ENCODE results near the gene POC1A. TPM values are rescaled to one million over a fixed set of nuclear protein-coding genes. Genes with fewer than 3 reads are reported as not detected.

POC1A gene
- total RNA-seq, 1 experiment from 2014 or later = 25.7 TPM

- POLR2A ChIA-PET = no interaction called here
- peaks cover 26% of the 10 kb centered on the region for H3K4me1 ChIP-seq (ENCODE audit: control insufficient read depth, insufficient read depth, low read length)
- BruUV-seq (replicated peaks) = no TSS peak
- H3K4me3 ChIP-seq (ENCODE audit: low read depth in 2 of 2, low read length in 2 of 2) = no peak overlapping the region
- H3K9me3 ChIP-seq (ENCODE audit: control insufficient read depth, insufficient read depth, low read depth, low read length) = no peaks in the 10 kb centered on the region
- CTCF ChIA-PET = interaction anchor here (0.7 to 0.9 kb wide), 2 partner anchors 50 to 180 kb away, joined by 3 to 6 read pairs; no protein-coding TSS in a partner anchor
- intact Hi-C loops (cut with micrococcal nuclease; ENCODE audit: unreplicated experiment) (loop anchor here (10.0 kb wide), 2 partner anchors 47 to 73 kb away; no protein-coding TSS in a partner anchor), in situ Hi-C loops (cut with HindIII; ENCODE audit: low pct_unique_long_range_greater_than_20kb, low sequenced_read_pairs) (no loop called here)
- DNase-seq (ENCODE audit: low read depth, low spot score) (no peak), ATAC-seq (no peak)
- TF ChIP-seq POLR2AphosphoS5 (IDR thresholded peaks at IDR 0.05; ENCODE audit: low read depth, low read length) (no peak), SIN3A (IDR thresholded peaks at IDR 0.05; ENCODE audit: borderline replicate concordance, insufficient read depth, low read depth, low read length) (no peak), TCF7L2 (IDR thresholded peaks at IDR 0.05; ENCODE audit: low read depth, low read length) (no peak)
- TF ChIP-seq, protein P1, sequence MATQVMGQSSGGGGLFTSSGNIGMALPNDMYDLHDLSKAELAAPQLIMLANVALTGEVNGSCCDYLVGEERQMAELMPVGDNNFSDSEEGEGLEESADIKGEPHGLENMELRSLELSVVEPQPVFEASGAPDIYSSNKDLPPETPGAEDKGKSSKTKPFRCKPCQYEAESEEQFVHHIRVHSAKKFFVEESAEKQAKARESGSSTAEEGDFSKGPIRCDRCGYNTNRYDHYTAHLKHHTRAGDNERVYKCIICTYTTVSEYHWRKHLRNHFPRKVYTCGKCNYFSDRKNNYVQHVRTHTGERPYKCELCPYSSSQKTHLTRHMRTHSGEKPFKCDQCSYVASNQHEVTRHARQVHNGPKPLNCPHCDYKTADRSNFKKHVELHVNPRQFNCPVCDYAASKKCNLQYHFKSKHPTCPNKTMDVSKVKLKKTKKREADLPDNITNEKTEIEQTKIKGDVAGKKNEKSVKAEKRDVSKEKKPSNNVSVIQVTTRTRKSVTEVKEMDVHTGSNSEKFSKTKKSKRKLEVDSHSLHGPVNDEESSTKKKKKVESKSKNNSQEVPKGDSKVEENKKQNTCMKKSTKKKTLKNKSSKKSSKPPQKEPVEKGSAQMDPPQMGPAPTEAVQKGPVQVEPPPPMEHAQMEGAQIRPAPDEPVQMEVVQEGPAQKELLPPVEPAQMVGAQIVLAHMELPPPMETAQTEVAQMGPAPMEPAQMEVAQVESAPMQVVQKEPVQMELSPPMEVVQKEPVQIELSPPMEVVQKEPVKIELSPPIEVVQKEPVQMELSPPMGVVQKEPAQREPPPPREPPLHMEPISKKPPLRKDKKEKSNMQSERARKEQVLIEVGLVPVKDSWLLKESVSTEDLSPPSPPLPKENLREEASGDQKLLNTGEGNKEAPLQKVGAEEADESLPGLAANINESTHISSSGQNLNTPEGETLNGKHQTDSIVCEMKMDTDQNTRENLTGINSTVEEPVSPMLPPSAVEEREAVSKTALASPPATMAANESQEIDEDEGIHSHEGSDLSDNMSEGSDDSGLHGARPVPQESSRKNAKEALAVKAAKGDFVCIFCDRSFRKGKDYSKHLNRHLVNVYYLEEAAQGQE (IDR thresholded peaks at IDR 0.05; ENCODE audit: insufficient read depth in 1 of 2, low read depth in 2 of 2, low read length in 1 of 2) = no peak
- TF ChIP-seq, protein P2, sequence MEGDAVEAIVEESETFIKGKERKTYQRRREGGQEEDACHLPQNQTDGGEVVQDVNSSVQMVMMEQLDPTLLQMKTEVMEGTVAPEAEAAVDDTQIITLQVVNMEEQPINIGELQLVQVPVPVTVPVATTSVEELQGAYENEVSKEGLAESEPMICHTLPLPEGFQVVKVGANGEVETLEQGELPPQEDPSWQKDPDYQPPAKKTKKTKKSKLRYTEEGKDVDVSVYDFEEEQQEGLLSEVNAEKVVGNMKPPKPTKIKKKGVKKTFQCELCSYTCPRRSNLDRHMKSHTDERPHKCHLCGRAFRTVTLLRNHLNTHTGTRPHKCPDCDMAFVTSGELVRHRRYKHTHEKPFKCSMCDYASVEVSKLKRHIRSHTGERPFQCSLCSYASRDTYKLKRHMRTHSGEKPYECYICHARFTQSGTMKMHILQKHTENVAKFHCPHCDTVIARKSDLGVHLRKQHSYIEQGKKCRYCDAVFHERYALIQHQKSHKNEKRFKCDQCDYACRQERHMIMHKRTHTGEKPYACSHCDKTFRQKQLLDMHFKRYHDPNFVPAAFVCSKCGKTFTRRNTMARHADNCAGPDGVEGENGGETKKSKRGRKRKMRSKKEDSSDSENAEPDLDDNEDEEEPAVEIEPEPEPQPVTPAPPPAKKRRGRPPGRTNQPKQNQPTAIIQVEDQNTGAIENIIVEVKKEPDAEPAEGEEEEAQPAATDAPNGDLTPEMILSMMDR (IDR thresholded peaks at IDR 0.05) = no peak
- no peaks in the 10 kb centered on the region for H3K27me3 ChIP-seq (ENCODE audit: control insufficient read depth, insufficient read depth, low read length)
- H3K36me3 ChIP-seq (ENCODE audit: control insufficient read depth, insufficient read depth, low read length) = no peaks in the 10 kb centered on the region; the same call in 1 of the 2 replicates
- H3K27ac ChIP-seq (ENCODE audit: low read length) = no peak overlapping the region
Observed at GRCh38 chr3:52051444-52051843, 102.8 kb downstream of the POC1A start.

DNA sequence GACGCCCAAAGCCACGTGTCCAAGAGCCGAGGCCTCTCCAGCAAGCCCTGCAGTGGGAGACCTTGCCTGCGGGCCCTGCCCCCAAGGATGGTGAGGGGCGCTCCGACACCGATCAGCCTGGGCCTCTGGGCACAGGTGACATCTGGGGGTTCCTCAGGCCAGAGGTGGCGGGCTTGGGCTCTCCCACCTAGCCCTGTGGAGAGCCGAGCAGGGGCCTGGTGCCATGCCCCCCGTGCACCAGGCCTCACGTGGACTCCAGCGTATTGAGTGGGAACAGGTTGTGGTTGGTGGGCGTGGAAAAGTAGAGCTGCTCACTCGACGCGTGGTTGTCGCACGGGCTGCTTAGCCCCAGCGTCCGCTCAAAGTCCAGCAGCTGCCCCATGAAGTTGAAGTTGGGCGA, 103.7 kb downstream of the POC1A start:
- H3K27ac ChIP-seq (ENCODE audit: low read length) = no peak overlapping the region
- H3K27me3 ChIP-seq (ENCODE audit: control insufficient read depth, insufficient read depth, low read length) = no peaks in the 10 kb centered on the region
- in situ Hi-C loops (cut with HindIII; ENCODE audit: low pct_unique_long_range_greater_than_20kb, low sequenced_read_pairs) (no loop called here), intact Hi-C loops (cut with micrococcal nuclease; ENCODE audit: unreplicated experiment) (loop anchor here (10.0 kb wide), 2 partner anchors 46 to 74 kb away; no protein-coding TSS in a partner anchor)
- BruUV-seq (replicated peaks) = no TSS peak
- peaks cover 32% of the 10 kb centered on the region for H3K4me1 ChIP-seq (ENCODE audit: control insufficient read depth, insufficient read depth, low read length)
- no peak overlapping the region for H3K4me3 ChIP-seq (ENCODE audit: low read depth in 2 of 2, low read length in 2 of 2)
- no peak for TF ChIP-seq SIN3A (IDR thresholded peaks at IDR 0.05; ENCODE audit: borderline replicate concordance, insufficient read depth, low read depth, low read length)
- TF ChIP-seq POLR2AphosphoS5 (IDR thresholded peaks at IDR 0.05; ENCODE audit: low read depth, low read length) = no peak
- TF ChIP-seq, protein P2 (IDR thresholded peaks at IDR 0.05) = no peak
- TF ChIP-seq TCF7L2 (IDR thresholded peaks at IDR 0.05; ENCODE audit: low read depth, low read length) = no peak
- TF ChIP-seq, protein P1 (IDR thresholded peaks at IDR 0.05; ENCODE audit: insufficient read depth in 1 of 2, low read depth in 2 of 2, low read length in 1 of 2) = no peak
- no peak for ATAC-seq
- H3K36me3 ChIP-seq (ENCODE audit: control insufficient read depth, insufficient read depth, low read length) = no peaks in the 10 kb centered on the region; the same call in 1 of the 2 replicates
- no peak for DNase-seq (ENCODE audit: low read depth, low spot score)
- H3K9me3 ChIP-seq (ENCODE audit: control insufficient read depth, insufficient read depth, low read depth, low read length) = no peaks in the 10 kb centered on the region
- CTCF ChIA-PET = no interaction called here
- POLR2A ChIA-PET = interaction anchor here (0.6 kb wide), 1 partner anchor 548 kb away, joined by 3 read pairs; no protein-coding TSS in a partner anchor

Measured in Panc1 (cell line).